Left ventricle myocardium inferior (tissue), 1 donor: ENCODE results near the gene APBB1. TPM values are rescaled to one million over a fixed set of nuclear protein-coding genes. Genes with fewer than 3 reads are reported as not detected.

Experiments used
- DNase-seq: peaks from one replicate; pipeline ENCODE4 v3.0.0-alpha.2; 2020
- H3K27ac ChIP-seq: fragments of 200-600 bp; replicated peaks from 2 replicates; pipeline ENCODE4 v1.8.0; 2021
- H3K27me3 ChIP-seq: fragments of 200-600 bp; 2 replicates; pipeline ENCODE4 v1.8.0; 2021; ENCODE audit warnings: low read depth
- H3K36me3 ChIP-seq: fragments of 200-600 bp; 2 replicates; pipeline ENCODE4 v1.8.0; 2021
- H3K4me1 ChIP-seq: fragments of 200-600 bp; 2 replicates; pipeline ENCODE4 v1.8.0; 2021
- H3K4me3 ChIP-seq: fragments of 200-600 bp; 2 replicates; pipeline ENCODE4 v1.8.0; 2021; ENCODE audit warnings: mild to moderate bottlenecking, moderate library complexity
- H3K9me3 ChIP-seq: fragments of 200-600 bp; replicated peaks from 2 replicates; pipeline ENCODE4 v1.8.0; 2021
- CTCF ChIP-seq: fragments of 200-600 bp; IDR thresholded peaks from 2 replicates; pipeline ENCODE4 v1.8.0; 2021; ENCODE audit warnings: antibody characterized with exemption, mild to moderate bottlenecking, borderline replicate concordance
- intact Hi-C: fragments of 100-400 bp; cut with micrococcal nuclease; formaldehyde crosslinking; loops from one replicate; pipeline ENCODE4 v1.11.0; 2022
- total RNA-seq: library from RNA; stranded (reverse); fragmentation: NEBNext Ultra II Directional; extraction: Animal tissue kit (Norgen Biotek cat#: 25700); gene quantifications from one replicate; pipeline ENCODE4 v1.2.1, GENCODE V29; 2021
- donor health status: DM: no; HTN: yes; CAD: no; lungs with severe emphysema.

Gene APBB1
- total RNA-seq, 1 donor from 2014 or later: 75.5 TPM

- Histone ChIP-seq H3K4me3 (no peak overlapping the region), H3K4me1 (no peaks in the 10 kb centered on the region), H3K27ac (no peak overlapping the region), H3K9me3 (no peaks in the 10 kb centered on the region), H3K36me3 (peaks cover 82% of the 10 kb centered on the region), H3K27me3 (no peaks in the 10 kb centered on the region)
- intact Hi-C loops: no loop called here
- TF ChIP-seq CTCF: no peak
- DNase-seq: no peak
These were observed 36.2 kb upstream of the APBB1 start for GRCh38 chr11:6455070-6455469.

- Histone ChIP-seq H3K9me3 (no peaks in the 10 kb centered on the region), H3K27ac (no peak overlapping the region), H3K4me3 (no peak overlapping the region), H3K36me3 (peaks cover 88% of the 10 kb centered on the region), H3K27me3 (no peaks in the 10 kb centered on the region), H3K4me1 (no peaks in the 10 kb centered on the region)
- no peak for TF ChIP-seq CTCF
- no peak for DNase-seq
- intact Hi-C loops: no loop called here
These were observed 34.3 kb upstream of the APBB1 start for GRCh38 chr11:6453152-6453551.

GRCh38 chr11:6452219-6452618, 33.3 kb upstream of the APBB1 start:
- no peaks in the 10 kb centered on the region for H3K9me3 ChIP-seq
- no peak overlapping the region for H3K4me3 ChIP-seq
- DNase-seq: no peak
- peaks cover 86% of the 10 kb centered on the region for H3K36me3 ChIP-seq
- no peak overlapping the region for H3K27ac ChIP-seq
- no peak for TF ChIP-seq CTCF
- no peaks in the 10 kb centered on the region for H3K27me3 ChIP-seq
- H3K4me1 ChIP-seq: no peaks in the 10 kb centered on the region
- intact Hi-C loops: no loop called here

- peaks cover 50% of the 10 kb centered on the region for H3K36me3 ChIP-seq
- H3K4me3 ChIP-seq: no peak overlapping the region
- H3K27me3 ChIP-seq: no peaks in the 10 kb centered on the region
- no peak for TF ChIP-seq CTCF
- no peak for DNase-seq
- intact Hi-C loops: loop anchor here (10.0 kb wide), 1 partner anchor 46 kb away; the partner anchor contains the start of gene DNHD1
- no peak overlapping the region for H3K27ac ChIP-seq
- no peaks in the 10 kb centered on the region for H3K9me3 ChIP-seq
- no peaks in the 10 kb centered on the region for H3K4me1 ChIP-seq
These were observed 29.7 kb upstream of the APBB1 start for GRCh38 chr11:6448574-6448973.

- TF ChIP-seq CTCF: peak; percentile 87
- Histone ChIP-seq H3K27me3 (no peaks in the 10 kb centered on the region), H3K4me3 (no peak overlapping the region), H3K27ac (no peak overlapping the region), H3K36me3 (peaks cover 10% of the 10 kb centered on the region), H3K4me1 (no peaks in the 10 kb centered on the region), H3K9me3 (no peaks in the 10 kb centered on the region)
- peak; percentile 44 for DNase-seq
- intact Hi-C loops: loop anchor here (5.0 to 10.0 kb wide), 2 partner anchors 51 to 66 kb away; partner anchors contain the start of gene DNHD1
These were observed 24.5 kb upstream of the APBB1 start for GRCh38 chr11:6443269-6444003.
